GM21381 (cell line): Measurements from ENCODE around the gene KRTAP10-5.
"Not testable (repeated sequence)": the region's sequence is repeated elsewhere in the genome, so short reads cannot be mapped to it uniquely, and the experiment has no call there.

Experiments used
- ATAC-seq: cut with Tn5 transposase; IDR thresholded peaks from one replicate; pipeline ENCODE4 v1.9.1; 2021; ENCODE audit warnings: mild to moderate bottlenecking, moderate library complexity; ENCODE audit not compliant: unreplicated experiment

KRTAP10-5 gene

GRCh38 chr21:44611551-44611950 lies 31.1 kb upstream of the KRTAP10-5 start:
- no peak for ATAC-seq

GRCh38 chr21:44610157-44610843 lies 29.9 kb upstream of the KRTAP10-5 start:
- not testable (repeated sequence) for ATAC-seq

- ATAC-seq = no peak
These were observed 28.8 kb upstream of the KRTAP10-5 start for GRCh38 chr21:44609193-44609592.

GRCh38 chr21:44606495-44606894 lies 26.1 kb upstream of the KRTAP10-5 start:
- no peak for ATAC-seq

- no peak for ATAC-seq
These were observed 23.5 kb upstream of the KRTAP10-5 start for GRCh38 chr21:44603911-44604310.

- ATAC-seq = no peak
These were observed 22.9 kb upstream of the KRTAP10-5 start for GRCh38 chr21:44603109-44603875.

GRCh38 chr21:44602463-44602850 lies 22.1 kb upstream of the KRTAP10-5 start:
- no peak for ATAC-seq

- ATAC-seq = no peak
These were observed 21.4 kb upstream of the KRTAP10-5 start for GRCh38 chr21:44601596-44602462.

- not testable (repeated sequence) for ATAC-seq
These were observed 20.7 kb upstream of the KRTAP10-5 start for GRCh38 chr21:44601091-44601490.

GRCh38 chr21:44600118-44600978 lies 19.9 kb upstream of the KRTAP10-5 start, which contains the start of gene KRTAP10-7:
TSS of gene KRTAP10-7 (plus strand) at chr21:44600597. CDS start at chr21:44600622, 25 bp downstream.
- not testable (repeated sequence) for ATAC-seq

GRCh38 chr21:44599264-44600029 lies 19.0 kb upstream of the KRTAP10-5 start:
- no peak for ATAC-seq

- no peak for ATAC-seq
These were observed 17.7 kb upstream of the KRTAP10-5 start for GRCh38 chr21:44598061-44598460.

- no peak for ATAC-seq
These were observed 15.8 kb upstream of the KRTAP10-5 start for GRCh38 chr21:44596068-44596725.

GRCh38 chr21:44595524-44595923 lies 15.1 kb upstream of the KRTAP10-5 start:
- ATAC-seq = no peak

GRCh38 chr21:44594406-44594916 lies 14.1 kb upstream of the KRTAP10-5 start:
- no peak for ATAC-seq

GRCh38 chr21:44593598-44594405 lies 13.4 kb upstream of the KRTAP10-5 start:
- no peak for ATAC-seq

- no peak for ATAC-seq
These were observed 12.3 kb upstream of the KRTAP10-5 start, which contains the start of gene KRTAP10-6 for GRCh38 chr21:44592446-44593311. TSS of gene KRTAP10-6 (minus strand) at chr21:44592505. CDS start at chr21:44592484, 21 bp downstream.
